Stomach (tissue), 9 donors: Measurements from ENCODE around the gene HTRA3. TPM values are rescaled to one million over a fixed set of nuclear protein-coding genes. Genes with fewer than 3 reads are reported as not detected.

Source experiments
- DNase-seq, 2 donors: peaks; one replicate each; pipeline versions ENCODE4 v3.0.0 to v3.0.0-alpha.2; 2013 to 2019
- H3K27ac ChIP-seq, 5 donors: fragments of 200-600 bp in 4 of 5; sonication (generic) in 4 of 5; one replicate each; pipeline ENCODE4 v1.5.1; 2013 to 2019; ENCODE audit warnings: mild to moderate bottlenecking in 1 of 5, moderate library complexity in 1 of 5
- H3K27me3 ChIP-seq, 3 donors: fragments of 200-600 bp; sonication (generic); one replicate each; pipeline ENCODE4 v1.5.1; 2017 to 2019; ENCODE audit warnings: mixed run types in 1 of 3
- H3K36me3 ChIP-seq, 4 donors: fragments of 200-600 bp; sonication (generic); 1 replicate in 3 of 4; 2 replicates in 1 of 4; pipeline ENCODE4 v1.5.1; 2016 to 2019
- H3K4me1 ChIP-seq, 4 donors: fragments of 200-600 bp; sonication (generic); one replicate each; pipeline ENCODE4 v1.5.1; 2016 to 2019
- H3K4me3 ChIP-seq, 4 donors: fragments of 200-600 bp; sonication (generic) in 3 of 4; one replicate each; pipeline ENCODE4 v1.5.1; 2016 to 2019; ENCODE audit warnings: mild to moderate bottlenecking in 1 of 4
- H3K9me3 ChIP-seq, 4 donors: fragments of 200-600 bp; sonication (generic); one replicate each; pipeline ENCODE4 v1.5.1; 2016 to 2019
- EP300 ChIP-seq: sonication (generic); formaldehyde crosslinking; IDR thresholded peaks from one replicate; pipeline ENCODE4 v1.6.1; 2017; ENCODE audit warnings: antibody characterized with exemption
- POLR2A ChIP-seq, 4 donors: fragments of 450-650 bp; IDR thresholded peaks; one replicate each; pipeline ENCODE4 v1.6.1; 2016; ENCODE audit warnings: antibody characterized with exemption in 4 of 4, control low read depth in 2 of 4, mild to moderate bottlenecking in 1 of 4, moderate library complexity in 1 of 4
- POLR2AphosphoS5 ChIP-seq, 3 donors: sonication (generic); formaldehyde crosslinking; IDR thresholded peaks; one replicate each; pipeline ENCODE4 v1.6.1; 2016; ENCODE audit warnings: antibody characterized with exemption in 3 of 3
- WGBS, 5 donors: extraction: QIAGEN DNeasy Blood & Tissue Kit in 3 of 5; methylation state at CpG; one replicate each; pipeline versions ENCODE4 v1.1.5 to v1.1.7; 2013 to 2018; 5-methylcytosine and 5-hydroxymethylcytosine counted together
- intact Hi-C: fragments of 100-400 bp; cut with DNase I; formaldehyde crosslinking; loops from one replicate; pipeline ENCODE4 v1.15.1; 2023; ENCODE audit warnings: low total_unique reads
- polyA plus RNA-seq, 3 donors: library from polyadenylated mRNA; stranded (reverse); fragments of 200-250 nt; gene quantifications; one replicate each; pipeline ENCODE4 v1.2.3, GENCODE V29; 2013
- total RNA-seq, 5 donors: library from RNA; depleted of rRNA; stranded (reverse); fragments of >200 nt; gene quantifications; one replicate each; pipeline versions ENCODE4 v1.1.0 to v1.2.3, GENCODE V29; 2014 to 2016
- TF ChIP-seq, protein P1 (sequence below), 7 experiments: fragments of 450-650 bp in 4 of 7; fragments of 200-600 bp in 3 of 7; sonication (generic) in 3 of 7; IDR thresholded peaks; one replicate each; pipeline ENCODE4 v1.5.1; 2016 to 2019; ENCODE audit warnings: antibody characterized with exemption in 7 of 7, control low read depth in 2 of 7, mild to moderate bottlenecking in 1 of 7
- donor health status: healthy with polysubstance abuse.
- donor health status: Bipolar disorder and iron deficiency.
- donor health status: healthy.

The HTRA3 gene
- total and polyA plus RNA-seq, 8 donors = 6.6 to 26.8 (median 15.9) TPM

DNA sequence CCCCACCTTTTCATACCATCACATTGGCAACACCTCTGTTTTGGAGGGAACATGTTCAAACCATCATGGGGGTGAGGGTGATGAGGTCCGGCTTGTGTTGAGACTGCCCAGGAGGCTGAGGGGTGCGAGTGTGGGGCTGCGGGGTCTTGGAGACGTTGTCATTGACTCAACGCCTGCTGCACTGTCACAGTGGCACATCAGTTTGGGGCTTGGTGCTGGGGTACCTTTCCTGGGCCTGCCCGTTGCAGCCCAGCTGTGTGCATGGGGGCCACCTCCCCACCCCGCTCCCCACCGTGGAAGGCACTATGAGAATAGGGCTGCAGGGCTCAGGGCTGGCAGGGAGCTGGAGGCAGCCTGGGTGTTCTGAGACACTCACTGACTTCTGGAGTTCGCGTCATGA, 2.3 kb downstream of the HTRA3 start:
- H3K27ac ChIP-seq = peak overlapping the region in 2 of 5 donors; percentile 49 to 85

DNA sequence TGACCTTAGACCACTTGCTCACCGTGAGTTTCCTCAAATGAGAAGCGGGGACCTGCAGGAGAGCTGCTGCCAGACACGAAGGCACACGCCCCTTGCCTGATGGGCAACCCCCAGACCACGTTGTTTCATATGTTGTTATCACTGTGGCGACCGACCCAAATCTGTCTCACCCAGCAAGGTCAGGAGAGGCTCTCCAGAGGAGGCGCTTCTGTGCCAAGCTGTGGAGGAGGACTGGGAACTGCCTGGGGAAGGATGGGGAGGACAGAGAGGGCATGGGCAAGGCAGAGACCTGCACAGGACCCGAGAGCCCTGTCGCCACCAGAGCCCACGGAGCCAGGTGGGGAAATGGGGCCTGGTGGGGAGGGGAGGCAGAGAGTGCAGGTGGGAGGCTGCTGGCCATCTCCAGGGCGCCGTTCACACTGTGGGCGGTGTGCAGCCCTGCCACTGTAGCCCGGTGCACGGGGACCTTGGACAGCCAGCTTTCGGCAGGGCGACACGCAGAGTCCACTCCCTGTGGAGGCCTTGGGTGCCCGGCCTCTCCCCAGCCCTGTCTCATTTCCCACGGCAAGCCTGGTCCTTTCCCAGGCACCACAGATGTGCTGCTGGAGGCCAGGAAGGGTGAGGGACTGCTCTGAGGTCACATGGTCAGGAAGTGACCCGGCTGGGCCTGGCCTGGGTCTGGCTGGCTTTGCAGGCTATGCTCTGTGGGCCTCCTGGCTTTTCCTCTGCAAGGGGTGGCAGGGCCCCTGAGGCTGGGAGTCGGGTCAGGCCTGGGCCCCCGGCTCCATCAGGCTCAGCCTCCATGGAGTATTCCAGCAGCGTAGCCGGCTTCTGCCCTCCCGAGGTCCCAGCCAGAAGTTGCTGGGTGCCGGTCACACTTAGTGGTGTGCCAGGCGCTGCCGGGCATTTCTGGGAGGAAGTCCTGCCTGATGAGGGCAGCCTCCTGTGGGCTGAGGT, 3.2 kb downstream of the HTRA3 start:
- Histone ChIP-seq H3K9me3 (no peaks in the 10 kb centered on the region), H3K27me3 (peaks cover 0 to 22% (median 10%) of the 10 kb centered on the region in 3 donors), H3K36me3 (no peaks in the 10 kb centered on the region), H3K4me1 (peaks cover 35 to 90% (median 73%) of the 10 kb centered on the region in 4 donors), H3K27ac (peak overlapping the region in 4 of 5 donors; percentile 49 to 85 (median 58)), H3K4me3 (peak overlapping the region in 1 of 4 donors; percentile 12)
- intact Hi-C loops = no loop called here
- WGBS, 5 donors = 65 to 72% (median 69%) methylated on average over 10 to 30 of the region's 30 CpGs
- TF ChIP-seq, protein P1, sequence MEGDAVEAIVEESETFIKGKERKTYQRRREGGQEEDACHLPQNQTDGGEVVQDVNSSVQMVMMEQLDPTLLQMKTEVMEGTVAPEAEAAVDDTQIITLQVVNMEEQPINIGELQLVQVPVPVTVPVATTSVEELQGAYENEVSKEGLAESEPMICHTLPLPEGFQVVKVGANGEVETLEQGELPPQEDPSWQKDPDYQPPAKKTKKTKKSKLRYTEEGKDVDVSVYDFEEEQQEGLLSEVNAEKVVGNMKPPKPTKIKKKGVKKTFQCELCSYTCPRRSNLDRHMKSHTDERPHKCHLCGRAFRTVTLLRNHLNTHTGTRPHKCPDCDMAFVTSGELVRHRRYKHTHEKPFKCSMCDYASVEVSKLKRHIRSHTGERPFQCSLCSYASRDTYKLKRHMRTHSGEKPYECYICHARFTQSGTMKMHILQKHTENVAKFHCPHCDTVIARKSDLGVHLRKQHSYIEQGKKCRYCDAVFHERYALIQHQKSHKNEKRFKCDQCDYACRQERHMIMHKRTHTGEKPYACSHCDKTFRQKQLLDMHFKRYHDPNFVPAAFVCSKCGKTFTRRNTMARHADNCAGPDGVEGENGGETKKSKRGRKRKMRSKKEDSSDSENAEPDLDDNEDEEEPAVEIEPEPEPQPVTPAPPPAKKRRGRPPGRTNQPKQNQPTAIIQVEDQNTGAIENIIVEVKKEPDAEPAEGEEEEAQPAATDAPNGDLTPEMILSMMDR (IDR thresholded peaks at IDR 0.05) = no peak
- no peak for TF ChIP-seq EP300
- TF ChIP-seq POLR2AphosphoS5 (IDR thresholded peaks at IDR 0.05) = no peak
- no peak for TF ChIP-seq POLR2A (IDR thresholded peaks at IDR 0.05)
- DNase-seq = peak in 1 of 2 donors; percentile 60

More for the DNA sequence above, 2.3 kb downstream of the HTRA3 start:
- WGBS, 5 donors = 80 to 95% (median 93%) methylated on average over 7 to 10 of the region's 10 CpGs
- Histone ChIP-seq H3K4me3 (peak overlapping the region in 2 of 4 donors; percentile 5 to 55), H3K4me1 (peaks cover 40 to 90% (median 73%) of the 10 kb centered on the region in 4 donors), H3K9me3 (no peaks in the 10 kb centered on the region), H3K27me3 (peaks cover 0 to 22% (median 10%) of the 10 kb centered on the region in 3 donors), H3K36me3 (no peaks in the 10 kb centered on the region)
- intact Hi-C loops = no loop called here
- TF ChIP-seq POLR2A (IDR thresholded peaks at IDR 0.05) (no peak), EP300 (no peak), POLR2AphosphoS5 (IDR thresholded peaks at IDR 0.05) (no peak)
- no peak for DNase-seq

DNA sequence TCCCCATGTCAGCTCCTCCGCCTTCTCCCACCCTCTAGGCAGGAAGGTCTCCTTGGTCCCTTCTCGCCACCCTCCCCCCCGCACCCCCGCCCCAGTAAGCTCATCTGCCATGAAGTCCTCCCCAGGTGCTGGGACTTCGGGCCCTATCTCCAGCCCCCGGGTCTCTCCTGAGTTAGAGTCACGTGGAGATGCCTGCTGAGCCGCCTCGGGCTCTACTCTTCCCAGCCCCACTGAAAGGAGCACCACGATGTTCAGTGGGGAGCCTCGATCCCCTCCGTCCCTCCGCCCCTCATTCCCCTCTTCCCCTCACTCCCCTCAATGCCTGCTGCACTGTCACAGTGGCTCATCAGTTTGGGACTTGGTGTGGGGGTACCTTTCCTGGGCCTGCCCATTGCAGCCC, 3.9 kb downstream of the HTRA3 start:
- H3K27me3 ChIP-seq = peaks cover 0 to 22% (median 10%) of the 10 kb centered on the region in 3 donors

DNA sequence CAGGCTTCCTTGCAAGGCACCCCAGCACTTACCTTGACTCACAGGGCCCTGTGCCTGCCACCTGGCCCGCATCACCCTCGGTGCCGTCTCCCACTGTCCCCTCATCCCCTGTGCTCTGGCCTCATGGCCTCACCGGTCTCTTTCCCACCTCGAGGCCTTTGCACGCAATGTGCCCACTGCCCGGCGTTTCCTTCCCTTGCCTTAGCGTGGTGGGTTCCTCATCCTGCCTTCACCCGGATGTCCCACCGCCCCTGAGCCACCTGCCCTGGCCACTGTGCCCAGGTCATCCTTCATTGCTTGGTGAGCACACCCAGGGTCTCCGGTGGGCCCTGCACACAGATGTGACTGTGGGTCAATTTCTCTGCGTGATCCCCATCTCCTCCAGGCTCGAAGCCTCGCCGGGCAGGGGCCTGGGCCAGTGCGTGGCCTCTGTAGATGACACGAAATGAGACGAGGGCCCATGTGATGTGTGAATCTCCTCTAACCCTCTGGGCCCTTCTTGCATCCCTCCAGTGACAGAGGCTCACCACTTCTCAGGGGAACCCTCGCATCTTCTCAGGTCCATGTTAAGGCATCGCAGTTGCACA, 4.6 kb downstream of the HTRA3 start:
- 86 to 93% (median 90%) methylated on average over 17 to 21 of the region's 21 CpGs for WGBS, 5 donors
- no peak for TF ChIP-seq EP300
- no peak for TF ChIP-seq POLR2A (IDR thresholded peaks at IDR 0.05)
- TF ChIP-seq, protein P1 (IDR thresholded peaks at IDR 0.05) = no peak
- no peak for TF ChIP-seq POLR2AphosphoS5 (IDR thresholded peaks at IDR 0.05)
- peaks cover 0 to 22% (median 10%) of the 10 kb centered on the region in 3 donors for H3K27me3 ChIP-seq
- H3K4me1 ChIP-seq = peaks cover 44 to 99% (median 80%) of the 10 kb centered on the region in 4 donors
- peak overlapping the region in 4 of 5 donors; percentile 44 to 85 (median 58) for H3K27ac ChIP-seq
- intact Hi-C loops = no loop called here
- H3K9me3 ChIP-seq = no peaks in the 10 kb centered on the region
- no peak overlapping the region for H3K4me3 ChIP-seq
- H3K36me3 ChIP-seq = no peaks in the 10 kb centered on the region
- no peak for DNase-seq

More for the DNA sequence above, 3.9 kb downstream of the HTRA3 start:
- Histone ChIP-seq H3K4me3 (no peak overlapping the region), H3K27ac (peak overlapping the region in 4 of 5 donors; percentile 49 to 85 (median 58)), H3K4me1 (peaks cover 39 to 96% (median 78%) of the 10 kb centered on the region in 4 donors), H3K9me3 (no peaks in the 10 kb centered on the region), H3K36me3 (no peaks in the 10 kb centered on the region)
- intact Hi-C loops = no loop called here
- DNase-seq = no peak
- WGBS, 5 donors = 67 to 94% (median 88%) methylated on average over 12 to 13 of the region's 13 CpGs
- no peak for TF ChIP-seq POLR2A (IDR thresholded peaks at IDR 0.05)
- TF ChIP-seq POLR2AphosphoS5 (IDR thresholded peaks at IDR 0.05) = no peak
- TF ChIP-seq, protein P1 (IDR thresholded peaks at IDR 0.05) = no peak
- TF ChIP-seq EP300 = no peak
